Gastrocnemius medialis (tissue), 4 donors: ENCODE results near the gene CTSS.

Experiments
- POLR2A ChIP-seq, 2 donors: fragments of 450-650 bp; IDR thresholded peaks; one replicate each; pipeline ENCODE4 v1.6.1; 2017; ENCODE audit warnings: antibody characterized with exemption in 2 of 2, mild to moderate bottlenecking in 2 of 2, moderate library complexity in 2 of 2
- TF ChIP-seq, protein P1 (sequence below), 5 experiments: fragments of 450-650 bp in 3 of 5; fragments of 200-600 bp in 2 of 5; sonication (generic) in 2 of 5; IDR thresholded peaks in 4 of 5; conservative IDR thresholded peaks in 1 of 5; 1 replicate in 4 of 5; 2 replicates in 1 of 5; pipeline ENCODE4 v1.5.1; 2016 to 2019; ENCODE audit warnings: antibody characterized with exemption in 5 of 5, mild to moderate bottlenecking in 3 of 5, moderate library complexity in 3 of 5

DNA sequence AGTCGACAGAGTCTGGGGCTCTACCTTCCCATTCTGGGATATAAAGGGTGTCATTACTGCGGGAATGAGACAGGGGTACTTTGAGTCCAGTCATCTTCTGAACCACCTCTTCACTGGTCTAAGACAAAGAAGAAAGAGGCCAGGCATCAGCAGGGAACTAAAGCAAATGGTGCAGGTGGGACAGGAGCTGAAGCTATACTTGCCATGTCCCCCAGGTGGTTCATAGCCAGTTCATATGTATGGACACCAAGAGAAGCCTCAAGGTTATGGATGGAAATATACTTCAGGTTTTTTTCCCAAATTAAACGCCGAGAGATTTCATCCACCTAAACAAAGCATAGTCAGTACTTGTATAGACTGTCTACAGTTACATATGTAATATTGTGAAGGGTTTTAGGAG lies 40.3 kb upstream of the CTSS start:
- TF ChIP-seq, protein P1, sequence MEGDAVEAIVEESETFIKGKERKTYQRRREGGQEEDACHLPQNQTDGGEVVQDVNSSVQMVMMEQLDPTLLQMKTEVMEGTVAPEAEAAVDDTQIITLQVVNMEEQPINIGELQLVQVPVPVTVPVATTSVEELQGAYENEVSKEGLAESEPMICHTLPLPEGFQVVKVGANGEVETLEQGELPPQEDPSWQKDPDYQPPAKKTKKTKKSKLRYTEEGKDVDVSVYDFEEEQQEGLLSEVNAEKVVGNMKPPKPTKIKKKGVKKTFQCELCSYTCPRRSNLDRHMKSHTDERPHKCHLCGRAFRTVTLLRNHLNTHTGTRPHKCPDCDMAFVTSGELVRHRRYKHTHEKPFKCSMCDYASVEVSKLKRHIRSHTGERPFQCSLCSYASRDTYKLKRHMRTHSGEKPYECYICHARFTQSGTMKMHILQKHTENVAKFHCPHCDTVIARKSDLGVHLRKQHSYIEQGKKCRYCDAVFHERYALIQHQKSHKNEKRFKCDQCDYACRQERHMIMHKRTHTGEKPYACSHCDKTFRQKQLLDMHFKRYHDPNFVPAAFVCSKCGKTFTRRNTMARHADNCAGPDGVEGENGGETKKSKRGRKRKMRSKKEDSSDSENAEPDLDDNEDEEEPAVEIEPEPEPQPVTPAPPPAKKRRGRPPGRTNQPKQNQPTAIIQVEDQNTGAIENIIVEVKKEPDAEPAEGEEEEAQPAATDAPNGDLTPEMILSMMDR (IDR thresholded peaks at IDR 0.05 in 4 of 5, conservative IDR thresholded peaks at IDR 0.05 in 1 of 5) = no peak
- no peak for TF ChIP-seq POLR2A (IDR thresholded peaks at IDR 0.05)
